ENCODE measurements around the gene FOXP1. TPM values are rescaled to one million over a fixed set of nuclear protein-coding genes. Genes with fewer than 3 reads are reported as not detected.

The FOXP1 gene
- polyA plus RNA-seq, 1 experiment, result 56.6 TPM

DNA sequence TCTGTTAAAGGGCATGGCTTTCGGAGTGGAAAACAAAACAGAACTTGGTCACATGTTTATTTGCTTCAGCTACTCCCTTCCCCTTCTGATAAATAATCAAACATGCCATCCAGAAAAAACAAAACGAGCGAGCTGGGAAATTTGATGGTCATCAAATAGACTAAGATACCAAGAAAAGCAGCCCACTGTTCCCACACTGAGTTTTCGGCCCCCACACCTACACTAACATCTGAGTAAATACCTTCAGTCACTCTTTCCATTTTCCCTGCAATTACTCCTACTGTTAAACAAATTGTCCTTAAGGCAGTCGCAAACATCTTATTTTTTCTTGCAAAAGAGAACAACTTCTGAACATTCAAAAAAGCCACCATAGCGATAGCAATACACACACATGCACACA, 454.6 kb downstream of the FOXP1 start:
- ChIA-PET POLR2A (no interaction called here), CTCF (interaction anchor here (0.7 to 1.0 kb wide), 4 partner anchors 8 to 457 kb away, joined by 3 to 5 read pairs (median 4); no protein-coding TSS in a partner anchor)
- no peak overlapping the region for H3K27ac ChIP-seq (ENCODE audit: low read depth, low read length)
- DNase-seq (ENCODE audit: low read depth, low spot score), result no peak
- no peak for TF ChIP-seq CTCF (IDR thresholded peaks at IDR 0.05; ENCODE audit: low read depth, low read length)
- peak overlapping the region; percentile 63 for H3K4me3 ChIP-seq (ENCODE audit: low read depth, low read length)
- no peaks in the 10 kb centered on the region for H3K9me3 ChIP-seq (ENCODE audit: control insufficient read depth, insufficient read depth, low read length)
- no peaks in the 10 kb centered on the region for H3K27me3 ChIP-seq (ENCODE audit: control insufficient read depth, insufficient read depth, low read length)

- Histone ChIP-seq H3K27ac (ENCODE audit: low read depth, low read length) (peak overlapping the region; percentile 48), H3K4me3 (ENCODE audit: low read depth, low read length) (peak overlapping the region; percentile 63), H3K27me3 (ENCODE audit: control insufficient read depth, insufficient read depth, low read length) (no peaks in the 10 kb centered on the region), H3K9me3 (ENCODE audit: control insufficient read depth, insufficient read depth, low read length) (no peaks in the 10 kb centered on the region)
- DNase-seq (ENCODE audit: low read depth, low spot score), result no peak
- no peak for TF ChIP-seq CTCF (IDR thresholded peaks at IDR 0.05; ENCODE audit: low read depth, low read length)
- ChIA-PET POLR2A (no interaction called here), CTCF (interaction anchor here (1.0 kb wide), 1 partner anchor 26 kb away, joined by 5 read pairs; no protein-coding TSS in a partner anchor)
These were observed 455.7 kb downstream of the FOXP1 start for GRCh38 chr3:71127844-71128243.

DNA sequence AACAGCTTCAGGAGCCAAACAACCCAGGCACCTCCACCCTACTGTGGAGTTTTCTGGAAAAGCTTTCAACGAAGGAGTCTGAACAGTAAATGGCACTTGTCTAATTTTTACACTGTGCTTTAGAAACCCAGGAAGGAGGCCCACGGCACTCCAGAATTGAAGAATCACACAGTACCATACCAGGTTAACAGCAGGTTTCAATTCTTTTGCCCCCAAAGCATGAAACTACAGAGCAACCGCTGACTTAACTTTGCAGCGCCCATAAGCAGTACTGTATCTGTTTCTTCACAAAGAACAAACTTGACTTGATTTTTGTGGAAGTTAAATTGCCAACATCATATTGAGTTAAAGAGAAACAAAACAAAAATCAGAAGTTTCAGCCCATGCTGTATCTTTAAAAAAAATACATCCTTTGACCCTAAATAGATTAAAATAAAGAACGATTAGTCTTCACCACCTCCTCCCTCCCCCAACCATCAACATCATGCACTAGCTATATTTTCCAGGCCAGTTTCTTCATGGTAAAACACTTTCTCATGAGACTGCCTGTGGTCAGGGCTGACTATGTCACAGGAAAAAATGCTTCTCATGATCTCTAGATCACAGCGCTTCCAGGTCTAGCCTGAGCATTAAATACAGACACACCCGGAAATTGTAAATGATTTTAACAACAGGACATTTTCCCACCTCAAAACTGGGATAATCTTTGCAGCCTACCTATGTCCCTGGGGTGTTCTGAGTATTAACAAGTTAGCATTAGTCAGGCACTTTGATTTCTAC, 456.3 kb downstream of the FOXP1 start:
- ChIA-PET POLR2A (interaction anchor here (0.7 kb wide), 1 partner anchor 335 kb away, joined by 9 read pairs; no protein-coding TSS in a partner anchor), CTCF (no interaction called here)
- H3K27ac ChIP-seq (ENCODE audit: low read depth, low read length), result peak overlapping the region; percentile 48
- no peaks in the 10 kb centered on the region for H3K27me3 ChIP-seq (ENCODE audit: control insufficient read depth, insufficient read depth, low read length)
- no peaks in the 10 kb centered on the region for H3K9me3 ChIP-seq (ENCODE audit: control insufficient read depth, insufficient read depth, low read length)
- H3K4me3 ChIP-seq (ENCODE audit: low read depth, low read length), result peak overlapping the region; percentile 63
- no peak for DNase-seq (ENCODE audit: low read depth, low spot score)
- TF ChIP-seq CTCF (IDR thresholded peaks at IDR 0.05; ENCODE audit: low read depth, low read length), result no peak

- CTCF ChIA-PET, result no interaction called here
- Histone ChIP-seq H3K27me3 (ENCODE audit: control insufficient read depth, insufficient read depth, low read length) (no peaks in the 10 kb centered on the region), H3K27ac (ENCODE audit: low read depth, low read length) (no peak overlapping the region), H3K4me3 (ENCODE audit: low read depth, low read length) (no peak overlapping the region), H3K9me3 (ENCODE audit: control insufficient read depth, insufficient read depth, low read length) (no peaks in the 10 kb centered on the region)
- POLR2A ChIA-PET, result no interaction called here
- no peak for DNase-seq (ENCODE audit: low read depth, low spot score)
- TF ChIP-seq CTCF (IDR thresholded peaks at IDR 0.05; ENCODE audit: low read depth, low read length), result no peak
These were observed 457.8 kb downstream of the FOXP1 start for GRCh38 chr3:71125738-71126137.

DNA sequence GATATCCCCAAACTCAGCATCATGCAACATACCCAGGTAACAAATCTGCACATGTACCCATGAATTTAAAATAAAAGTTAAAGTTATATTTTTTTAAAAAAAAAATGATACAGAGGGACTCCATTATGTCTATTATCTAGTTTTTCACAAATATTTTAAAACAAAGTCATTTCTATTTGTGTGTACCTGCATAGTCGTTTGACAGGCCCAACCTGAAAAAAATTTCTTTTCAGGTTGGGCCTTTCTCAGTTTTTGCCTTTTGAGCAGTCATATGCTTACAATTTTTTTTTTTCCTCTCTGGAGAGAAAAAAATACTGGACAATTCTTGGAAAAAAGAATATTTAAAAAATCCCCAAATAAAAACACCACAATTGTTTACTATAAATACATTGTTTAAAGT, 459.5 kb downstream of the FOXP1 start:
- no peaks in the 10 kb centered on the region for H3K27me3 ChIP-seq (ENCODE audit: control insufficient read depth, insufficient read depth, low read length)
- DNase-seq (ENCODE audit: low read depth, low spot score), result no peak
- H3K4me3 ChIP-seq (ENCODE audit: low read depth, low read length), result no peak overlapping the region
- ChIA-PET CTCF (no interaction called here), POLR2A (no interaction called here)
- H3K27ac ChIP-seq (ENCODE audit: low read depth, low read length), result no peak overlapping the region
- TF ChIP-seq CTCF (IDR thresholded peaks at IDR 0.05; ENCODE audit: low read depth, low read length), result no peak
- H3K9me3 ChIP-seq (ENCODE audit: control insufficient read depth, insufficient read depth, low read length), result no peaks in the 10 kb centered on the region

All from AG04450 (cell line).